BE2C (cell line): ENCODE data around the gene ADCY4.

Source experiments
- DNase-seq: peaks from one replicate; pipeline ENCODE4 v3.0.0-alpha.2; 2020
- H3K27me3 ChIP-seq: fragments of 250-450 bp; sonication (Bioruptor Pico); 2 replicates; pipeline ENCODE4 v1.5.1; 2020; ENCODE audit warnings: mild to moderate bottlenecking
- H3K36me3 ChIP-seq: fragments of 250-450 bp; sonication (Bioruptor Pico); 2 replicates; pipeline ENCODE4 v1.5.1; 2020; ENCODE audit warnings: mild to moderate bottlenecking
- H3K4me1 ChIP-seq: fragments of 250-450 bp; sonication (Bioruptor Pico); 2 replicates; pipeline ENCODE4 v1.5.1; 2020
- H3K4me3 ChIP-seq: 2 replicates; pipeline ENCODE4 v1.5.1; 2011; ENCODE audit warnings: low read depth, low read length
- H3K9me3 ChIP-seq: fragments of 250-450 bp; sonication (Bioruptor Pico); 2 replicates; pipeline ENCODE4 v1.5.1; 2020
- CTCF ChIP-seq: IDR thresholded peaks from 2 replicates; pipeline ENCODE4 v1.5.1; 2012; ENCODE audit warnings: mild to moderate bottlenecking, low read depth, low read length

ADCY4 gene

GRCh38 chr14:24314377-24315193 lies 20.3 kb downstream of the ADCY4 start:
- H3K4me1 ChIP-seq: peaks cover 3% of the 10 kb centered on the region

GRCh38 chr14:24313913-24314312 lies 21.0 kb downstream of the ADCY4 start:
- Histone ChIP-seq H3K36me3 (peaks cover 8% of the 10 kb centered on the region; the same call in 1 of the 2 replicates), H3K9me3 (peaks cover 10% of the 10 kb centered on the region), H3K4me3 (no peak overlapping the region), H3K4me1 (peaks cover 3% of the 10 kb centered on the region), H3K27me3 (peaks cover 35% of the 10 kb centered on the region)
- TF ChIP-seq CTCF: no peak
- no peak for DNase-seq

More at GRCh38 chr14:24314377-24315193, 20.3 kb downstream of the ADCY4 start:
- H3K36me3 ChIP-seq: peaks cover 8% of the 10 kb centered on the region; the same call in 1 of the 2 replicates
- H3K27me3 ChIP-seq: peaks cover 41% of the 10 kb centered on the region
- no peak for TF ChIP-seq CTCF
- H3K9me3 ChIP-seq: peaks cover 10% of the 10 kb centered on the region
- no peak for DNase-seq
- H3K4me3 ChIP-seq: no peak overlapping the region

- DNase-seq: no peak
- H3K9me3 ChIP-seq: peaks cover 10% of the 10 kb centered on the region
- peaks cover 9% of the 10 kb centered on the region for H3K36me3 ChIP-seq
- no peak overlapping the region for H3K4me3 ChIP-seq
- peaks cover 3% of the 10 kb centered on the region for H3K4me1 ChIP-seq
- peaks cover 25% of the 10 kb centered on the region for H3K27me3 ChIP-seq
- TF ChIP-seq CTCF: no peak
These were observed 21.9 kb downstream of the ADCY4 start for GRCh38 chr14:24312736-24313507.

- H3K4me3 ChIP-seq: no peak overlapping the region
- H3K27me3 ChIP-seq: peaks cover 16% of the 10 kb centered on the region
- H3K4me1 ChIP-seq: peaks cover 3% of the 10 kb centered on the region
- no peak for TF ChIP-seq CTCF
- no peak for DNase-seq
- H3K9me3 ChIP-seq: peaks cover 10% of the 10 kb centered on the region
- peaks cover 18% of the 10 kb centered on the region for H3K36me3 ChIP-seq
These were observed 22.8 kb downstream of the ADCY4 start for GRCh38 chr14:24311837-24312615.

GRCh38 chr14:24310646-24311604 lies 23.9 kb downstream of the ADCY4 start, which contains the start of gene LTB4R:
TSS of gene LTB4R (plus strand) at chr14:24311502. CDS start at chr14:24315652, 4,150 bp downstream.
- Histone ChIP-seq H3K4me1 (peaks cover under 1% of the 10 kb centered on the region; the same call in 1 of the 2 replicates), H3K9me3 (peaks cover 2% of the 10 kb centered on the region), H3K4me3 (no peak within 1 kb of the TSS), H3K36me3 (peaks cover 24% of the 10 kb centered on the region), H3K27me3 (peaks cover 5% of the 10 kb centered on the region)
- DNase-seq: no peak
- TF ChIP-seq CTCF: no peak
